ENCODE results near the gene PPFIA2.

DNA sequence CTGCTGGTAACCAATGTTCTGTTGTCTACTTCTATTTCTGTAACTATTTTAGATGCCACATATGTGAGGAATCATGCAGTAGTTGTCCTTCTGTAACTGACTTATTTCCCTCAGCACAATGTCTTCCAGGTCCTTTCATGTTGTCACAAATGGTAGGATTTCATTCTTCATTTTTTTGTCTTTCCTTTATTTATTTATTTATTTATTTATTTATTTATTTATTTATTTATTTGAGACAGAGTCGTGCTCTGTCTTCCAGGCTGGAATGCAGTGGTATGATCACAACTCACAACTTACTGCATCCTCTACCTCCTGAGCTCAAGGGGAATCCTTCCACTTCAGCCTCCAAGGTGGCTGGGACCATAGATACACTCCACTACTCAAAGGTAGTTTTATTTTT is 288.2 kb downstream of the PPFIA2 start:
- TF ChIP-seq, protein P1, sequence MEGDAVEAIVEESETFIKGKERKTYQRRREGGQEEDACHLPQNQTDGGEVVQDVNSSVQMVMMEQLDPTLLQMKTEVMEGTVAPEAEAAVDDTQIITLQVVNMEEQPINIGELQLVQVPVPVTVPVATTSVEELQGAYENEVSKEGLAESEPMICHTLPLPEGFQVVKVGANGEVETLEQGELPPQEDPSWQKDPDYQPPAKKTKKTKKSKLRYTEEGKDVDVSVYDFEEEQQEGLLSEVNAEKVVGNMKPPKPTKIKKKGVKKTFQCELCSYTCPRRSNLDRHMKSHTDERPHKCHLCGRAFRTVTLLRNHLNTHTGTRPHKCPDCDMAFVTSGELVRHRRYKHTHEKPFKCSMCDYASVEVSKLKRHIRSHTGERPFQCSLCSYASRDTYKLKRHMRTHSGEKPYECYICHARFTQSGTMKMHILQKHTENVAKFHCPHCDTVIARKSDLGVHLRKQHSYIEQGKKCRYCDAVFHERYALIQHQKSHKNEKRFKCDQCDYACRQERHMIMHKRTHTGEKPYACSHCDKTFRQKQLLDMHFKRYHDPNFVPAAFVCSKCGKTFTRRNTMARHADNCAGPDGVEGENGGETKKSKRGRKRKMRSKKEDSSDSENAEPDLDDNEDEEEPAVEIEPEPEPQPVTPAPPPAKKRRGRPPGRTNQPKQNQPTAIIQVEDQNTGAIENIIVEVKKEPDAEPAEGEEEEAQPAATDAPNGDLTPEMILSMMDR (IDR thresholded peaks at IDR 0.05; ENCODE audit: poor library complexity, severe bottlenecking): no peak
- TF ChIP-seq EP300 (conservative IDR thresholded peaks at IDR 0.05; ENCODE audit: poor library complexity, severe bottlenecking) (no peak), SMC3 (conservative IDR thresholded peaks at IDR 0.05; ENCODE audit: poor library complexity) (no peak), POLR2AphosphoS5 (IDR thresholded peaks at IDR 0.05) (no peak), RAD21 (conservative IDR thresholded peaks at IDR 0.05) (no peak), MXI1 (conservative IDR thresholded peaks at IDR 0.05; ENCODE audit: poor library complexity, severe bottlenecking) (no peak), EZH2 (IDR thresholded peaks at IDR 0.05; ENCODE audit: borderline replicate concordance, insufficient read depth, low read length, poor library complexity, severe bottlenecking) (no peak), TAF1 (IDR thresholded peaks at IDR 0.05; ENCODE audit: low read depth) (no peak)
- TF ChIP-seq, protein P2, sequence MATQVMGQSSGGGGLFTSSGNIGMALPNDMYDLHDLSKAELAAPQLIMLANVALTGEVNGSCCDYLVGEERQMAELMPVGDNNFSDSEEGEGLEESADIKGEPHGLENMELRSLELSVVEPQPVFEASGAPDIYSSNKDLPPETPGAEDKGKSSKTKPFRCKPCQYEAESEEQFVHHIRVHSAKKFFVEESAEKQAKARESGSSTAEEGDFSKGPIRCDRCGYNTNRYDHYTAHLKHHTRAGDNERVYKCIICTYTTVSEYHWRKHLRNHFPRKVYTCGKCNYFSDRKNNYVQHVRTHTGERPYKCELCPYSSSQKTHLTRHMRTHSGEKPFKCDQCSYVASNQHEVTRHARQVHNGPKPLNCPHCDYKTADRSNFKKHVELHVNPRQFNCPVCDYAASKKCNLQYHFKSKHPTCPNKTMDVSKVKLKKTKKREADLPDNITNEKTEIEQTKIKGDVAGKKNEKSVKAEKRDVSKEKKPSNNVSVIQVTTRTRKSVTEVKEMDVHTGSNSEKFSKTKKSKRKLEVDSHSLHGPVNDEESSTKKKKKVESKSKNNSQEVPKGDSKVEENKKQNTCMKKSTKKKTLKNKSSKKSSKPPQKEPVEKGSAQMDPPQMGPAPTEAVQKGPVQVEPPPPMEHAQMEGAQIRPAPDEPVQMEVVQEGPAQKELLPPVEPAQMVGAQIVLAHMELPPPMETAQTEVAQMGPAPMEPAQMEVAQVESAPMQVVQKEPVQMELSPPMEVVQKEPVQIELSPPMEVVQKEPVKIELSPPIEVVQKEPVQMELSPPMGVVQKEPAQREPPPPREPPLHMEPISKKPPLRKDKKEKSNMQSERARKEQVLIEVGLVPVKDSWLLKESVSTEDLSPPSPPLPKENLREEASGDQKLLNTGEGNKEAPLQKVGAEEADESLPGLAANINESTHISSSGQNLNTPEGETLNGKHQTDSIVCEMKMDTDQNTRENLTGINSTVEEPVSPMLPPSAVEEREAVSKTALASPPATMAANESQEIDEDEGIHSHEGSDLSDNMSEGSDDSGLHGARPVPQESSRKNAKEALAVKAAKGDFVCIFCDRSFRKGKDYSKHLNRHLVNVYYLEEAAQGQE (IDR thresholded peaks at IDR 0.05; ENCODE audit: borderline replicate concordance): no peak

Measured in neural cell (in vitro differentiated cells).